ENCODE measurements around the gene ZNF516.

DNA sequence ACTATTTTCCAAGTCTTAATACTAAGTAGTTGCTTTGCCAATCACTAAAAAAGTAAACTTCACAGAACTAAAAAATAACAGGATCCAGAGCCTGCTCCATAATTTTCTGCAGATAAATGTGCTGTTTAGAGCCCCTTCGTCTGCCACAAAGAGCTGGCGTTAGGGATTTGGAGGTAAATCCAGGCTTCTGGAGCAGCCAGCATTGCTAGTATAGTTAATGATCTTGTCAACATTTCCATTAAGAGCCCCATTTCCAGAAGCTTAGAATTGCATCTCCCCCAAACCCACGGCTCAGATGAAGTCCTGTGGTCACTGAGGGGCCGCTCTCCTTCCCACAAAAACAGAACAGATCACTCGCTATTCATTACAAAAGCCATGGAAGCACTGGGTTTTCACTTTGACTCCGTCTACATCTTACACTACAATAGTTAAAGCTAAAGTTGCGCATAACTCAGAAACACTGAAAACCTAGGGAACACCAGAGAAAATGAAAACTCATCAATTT lies 41.9 kb downstream of the ZNF516 start:
- TF ChIP-seq ZNF747 (tag by site-specific recombination; IDR thresholded peaks at IDR 0.05): no peak
- TF ChIP-seq ZNF670 (tag by site-specific recombination; IDR thresholded peaks at IDR 0.05; ENCODE audit: low read depth): no peak
- TF ChIP-seq, protein P1, sequence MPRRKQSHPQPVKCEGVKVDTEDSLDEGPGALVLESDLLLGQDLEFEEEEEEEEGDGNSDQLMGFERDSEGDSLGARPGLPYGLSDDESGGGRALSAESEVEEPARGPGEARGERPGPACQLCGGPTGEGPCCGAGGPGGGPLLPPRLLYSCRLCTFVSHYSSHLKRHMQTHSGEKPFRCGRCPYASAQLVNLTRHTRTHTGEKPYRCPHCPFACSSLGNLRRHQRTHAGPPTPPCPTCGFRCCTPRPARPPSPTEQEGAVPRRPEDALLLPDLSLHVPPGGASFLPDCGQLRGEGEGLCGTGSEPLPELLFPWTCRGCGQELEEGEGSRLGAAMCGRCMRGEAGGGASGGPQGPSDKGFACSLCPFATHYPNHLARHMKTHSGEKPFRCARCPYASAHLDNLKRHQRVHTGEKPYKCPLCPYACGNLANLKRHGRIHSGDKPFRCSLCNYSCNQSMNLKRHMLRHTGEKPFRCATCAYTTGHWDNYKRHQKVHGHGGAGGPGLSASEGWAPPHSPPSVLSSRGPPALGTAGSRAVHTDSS (tag by site-specific recombination; IDR thresholded peaks at IDR 0.05): no peak
- no peak for TF ChIP-seq ZNF24 (tag by site-specific recombination; IDR thresholded peaks at IDR 0.05)
- no peak for TF ChIP-seq YY1 (tag by site-specific recombination; IDR thresholded peaks at IDR 0.05)
- TF ChIP-seq, protein P2, sequence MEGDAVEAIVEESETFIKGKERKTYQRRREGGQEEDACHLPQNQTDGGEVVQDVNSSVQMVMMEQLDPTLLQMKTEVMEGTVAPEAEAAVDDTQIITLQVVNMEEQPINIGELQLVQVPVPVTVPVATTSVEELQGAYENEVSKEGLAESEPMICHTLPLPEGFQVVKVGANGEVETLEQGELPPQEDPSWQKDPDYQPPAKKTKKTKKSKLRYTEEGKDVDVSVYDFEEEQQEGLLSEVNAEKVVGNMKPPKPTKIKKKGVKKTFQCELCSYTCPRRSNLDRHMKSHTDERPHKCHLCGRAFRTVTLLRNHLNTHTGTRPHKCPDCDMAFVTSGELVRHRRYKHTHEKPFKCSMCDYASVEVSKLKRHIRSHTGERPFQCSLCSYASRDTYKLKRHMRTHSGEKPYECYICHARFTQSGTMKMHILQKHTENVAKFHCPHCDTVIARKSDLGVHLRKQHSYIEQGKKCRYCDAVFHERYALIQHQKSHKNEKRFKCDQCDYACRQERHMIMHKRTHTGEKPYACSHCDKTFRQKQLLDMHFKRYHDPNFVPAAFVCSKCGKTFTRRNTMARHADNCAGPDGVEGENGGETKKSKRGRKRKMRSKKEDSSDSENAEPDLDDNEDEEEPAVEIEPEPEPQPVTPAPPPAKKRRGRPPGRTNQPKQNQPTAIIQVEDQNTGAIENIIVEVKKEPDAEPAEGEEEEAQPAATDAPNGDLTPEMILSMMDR (tag by site-specific recombination; IDR thresholded peaks at IDR 0.05): no peak
- TF ChIP-seq ZNF16 (tag by site-specific recombination; IDR thresholded peaks at IDR 0.05; ENCODE audit: low read depth): no peak
- TF ChIP-seq, protein P3, sequence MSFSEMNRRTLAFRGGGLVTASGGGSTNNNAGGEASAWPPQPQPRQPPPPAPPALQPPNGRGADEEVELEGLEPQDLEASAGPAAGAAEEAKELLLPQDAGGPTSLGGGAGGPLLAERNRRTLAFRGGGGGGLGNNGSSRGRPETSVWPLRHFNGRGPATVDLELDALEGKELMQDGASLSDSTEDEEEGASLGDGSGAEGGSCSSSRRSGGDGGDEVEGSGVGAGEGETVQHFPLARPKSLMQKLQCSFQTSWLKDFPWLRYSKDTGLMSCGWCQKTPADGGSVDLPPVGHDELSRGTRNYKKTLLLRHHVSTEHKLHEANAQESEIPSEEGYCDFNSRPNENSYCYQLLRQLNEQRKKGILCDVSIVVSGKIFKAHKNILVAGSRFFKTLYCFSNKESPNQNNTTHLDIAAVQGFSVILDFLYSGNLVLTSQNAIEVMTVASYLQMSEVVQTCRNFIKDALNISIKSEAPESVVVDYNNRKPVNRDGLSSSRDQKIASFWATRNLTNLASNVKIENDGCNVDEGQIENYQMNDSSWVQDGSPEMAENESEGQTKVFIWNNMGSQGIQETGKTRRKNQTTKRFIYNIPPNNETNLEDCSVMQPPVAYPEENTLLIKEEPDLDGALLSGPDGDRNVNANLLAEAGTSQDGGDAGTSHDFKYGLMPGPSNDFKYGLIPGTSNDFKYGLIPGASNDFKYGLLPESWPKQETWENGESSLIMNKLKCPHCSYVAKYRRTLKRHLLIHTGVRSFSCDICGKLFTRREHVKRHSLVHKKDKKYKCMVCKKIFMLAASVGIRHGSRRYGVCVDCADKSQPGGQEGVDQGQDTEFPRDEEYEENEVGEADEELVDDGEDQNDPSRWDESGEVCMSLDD (tag by site-specific recombination; IDR thresholded peaks at IDR 0.05): no peak
- no peak for TF ChIP-seq TCF7L2 (IDR thresholded peaks at IDR 0.05; ENCODE audit: borderline replicate concordance, low read depth, low read length)
- TF ChIP-seq, protein P4, sequence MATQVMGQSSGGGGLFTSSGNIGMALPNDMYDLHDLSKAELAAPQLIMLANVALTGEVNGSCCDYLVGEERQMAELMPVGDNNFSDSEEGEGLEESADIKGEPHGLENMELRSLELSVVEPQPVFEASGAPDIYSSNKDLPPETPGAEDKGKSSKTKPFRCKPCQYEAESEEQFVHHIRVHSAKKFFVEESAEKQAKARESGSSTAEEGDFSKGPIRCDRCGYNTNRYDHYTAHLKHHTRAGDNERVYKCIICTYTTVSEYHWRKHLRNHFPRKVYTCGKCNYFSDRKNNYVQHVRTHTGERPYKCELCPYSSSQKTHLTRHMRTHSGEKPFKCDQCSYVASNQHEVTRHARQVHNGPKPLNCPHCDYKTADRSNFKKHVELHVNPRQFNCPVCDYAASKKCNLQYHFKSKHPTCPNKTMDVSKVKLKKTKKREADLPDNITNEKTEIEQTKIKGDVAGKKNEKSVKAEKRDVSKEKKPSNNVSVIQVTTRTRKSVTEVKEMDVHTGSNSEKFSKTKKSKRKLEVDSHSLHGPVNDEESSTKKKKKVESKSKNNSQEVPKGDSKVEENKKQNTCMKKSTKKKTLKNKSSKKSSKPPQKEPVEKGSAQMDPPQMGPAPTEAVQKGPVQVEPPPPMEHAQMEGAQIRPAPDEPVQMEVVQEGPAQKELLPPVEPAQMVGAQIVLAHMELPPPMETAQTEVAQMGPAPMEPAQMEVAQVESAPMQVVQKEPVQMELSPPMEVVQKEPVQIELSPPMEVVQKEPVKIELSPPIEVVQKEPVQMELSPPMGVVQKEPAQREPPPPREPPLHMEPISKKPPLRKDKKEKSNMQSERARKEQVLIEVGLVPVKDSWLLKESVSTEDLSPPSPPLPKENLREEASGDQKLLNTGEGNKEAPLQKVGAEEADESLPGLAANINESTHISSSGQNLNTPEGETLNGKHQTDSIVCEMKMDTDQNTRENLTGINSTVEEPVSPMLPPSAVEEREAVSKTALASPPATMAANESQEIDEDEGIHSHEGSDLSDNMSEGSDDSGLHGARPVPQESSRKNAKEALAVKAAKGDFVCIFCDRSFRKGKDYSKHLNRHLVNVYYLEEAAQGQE (tag by site-specific recombination; IDR thresholded peaks at IDR 0.05): no peak
- TF ChIP-seq ZFP41 (tag by site-specific recombination; IDR thresholded peaks at IDR 0.05; ENCODE audit: borderline replicate concordance): no peak
- TF ChIP-seq, protein P5, sequence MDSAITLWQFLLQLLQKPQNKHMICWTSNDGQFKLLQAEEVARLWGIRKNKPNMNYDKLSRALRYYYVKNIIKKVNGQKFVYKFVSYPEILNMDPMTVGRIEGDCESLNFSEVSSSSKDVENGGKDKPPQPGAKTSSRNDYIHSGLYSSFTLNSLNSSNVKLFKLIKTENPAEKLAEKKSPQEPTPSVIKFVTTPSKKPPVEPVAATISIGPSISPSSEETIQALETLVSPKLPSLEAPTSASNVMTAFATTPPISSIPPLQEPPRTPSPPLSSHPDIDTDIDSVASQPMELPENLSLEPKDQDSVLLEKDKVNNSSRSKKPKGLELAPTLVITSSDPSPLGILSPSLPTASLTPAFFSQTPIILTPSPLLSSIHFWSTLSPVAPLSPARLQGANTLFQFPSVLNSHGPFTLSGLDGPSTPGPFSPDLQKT (IDR thresholded peaks at IDR 0.05; ENCODE audit: borderline replicate concordance, low read depth, low read length): no peak

All from HEK293 (cell line).